Activated gamma-delta T cell treated with Interleukin-2 at 50 U/mL for 16 hours (primary cell): Measurements from ENCODE around the gene GATA2.

Experiments
- DNase-seq: peaks from one replicate; pipeline ENCODE4 v3.0.0-alpha.2; 2020

GATA2 gene

GRCh38 chr3:128432301-128432970, 60.6 kb downstream of the GATA2 start:
- no peak for DNase-seq

DNA sequence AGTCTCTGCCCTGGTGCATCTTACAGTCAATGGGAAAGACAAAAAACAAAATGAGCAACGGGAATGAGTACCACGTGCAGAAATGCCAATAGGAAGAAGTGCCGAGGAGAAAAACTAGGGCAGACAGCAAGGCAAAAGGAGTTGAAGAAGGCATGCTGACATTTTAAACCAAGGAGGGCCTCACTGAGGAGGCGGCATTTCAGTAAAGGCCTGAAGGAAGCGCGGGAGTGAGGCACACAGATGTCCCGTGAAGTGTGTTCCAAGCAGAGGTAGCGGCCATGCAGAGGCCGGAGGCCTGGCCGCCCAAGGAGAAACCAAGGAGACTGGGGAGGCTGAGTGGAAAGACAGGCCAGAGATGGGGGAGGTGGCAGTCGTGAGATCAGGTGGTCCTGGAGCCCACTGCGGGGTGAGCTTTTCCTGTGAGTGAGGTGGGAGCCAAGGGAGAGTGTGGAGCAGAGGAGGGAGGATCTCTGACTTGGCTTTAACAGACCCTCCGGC, 61.1 kb downstream of the GATA2 start:
- no peak for DNase-seq

DNA sequence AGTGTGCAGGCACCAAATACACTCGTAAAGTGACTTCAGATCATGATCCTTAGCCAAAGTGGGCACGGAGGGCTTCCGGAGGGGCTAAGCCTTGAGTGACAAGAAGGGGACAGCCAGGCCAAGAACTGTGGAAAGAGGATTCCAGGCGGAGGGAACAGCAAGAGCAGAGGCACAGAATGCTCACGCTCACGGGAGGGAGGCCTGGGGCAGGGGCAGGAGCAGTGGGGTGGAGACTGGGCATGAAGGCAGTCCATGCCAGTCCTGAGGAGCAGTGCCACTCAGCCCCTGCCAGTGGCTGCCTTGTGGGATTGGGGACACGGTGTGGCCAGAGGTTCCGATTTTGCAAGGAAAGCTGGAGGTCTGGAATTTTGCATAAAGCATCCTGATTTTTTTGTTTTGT, 62.3 kb downstream of the GATA2 start:
- no peak for DNase-seq

- DNase-seq = no peak
These were observed 62.7 kb downstream of the GATA2 start for GRCh38 chr3:128430301-128430700.

- DNase-seq = no peak
These were observed 63.2 kb downstream of the GATA2 start for GRCh38 chr3:128429751-128430150.
